PC-3 (cell line): ENCODE results near the gene RAB11A. TPM values are rescaled to one million over a fixed set of nuclear protein-coding genes. Genes with fewer than 3 reads are reported as not detected.
A peak's percentile ranks its signal among the peaks of the same experiment; 100 is the strongest.

Source experiments
- ATAC-seq: fragments of 200-7000 bp; cut with Tn5 transposase; 2 replicates; pipeline ENCODE4 v1.9.1; 2020; ENCODE audit warnings: mild to moderate bottlenecking, moderate library complexity
- BruUV-seq: library from RNA; stranded (reverse); fragments of 400-500 nt; replicated peaks from 2 replicates; lab custom pipeline; 2021; lab: Mats Ljungman, UMichigan
- CTCF ChIA-PET: fragments of 300-600 bp; sonication (Branson Sonifier 250); formaldehyde crosslinking; loops from one replicate; lab custom pipeline; 2022; ENCODE audit warnings: antibody characterized with exemption; lab: Charles Lee
- POLR2A ChIA-PET: fragments of 300-600 bp; sonication (Branson Sonifier 250); formaldehyde crosslinking; loops from one replicate; lab custom pipeline; 2022; ENCODE audit warnings: antibody characterized with exemption; ENCODE audit not compliant: unreplicated experiment; lab: Charles Lee
- DNase-seq: peaks from one replicate; pipeline ENCODE4 v3.0.0-alpha.2; 2015
- H2AFZ ChIP-seq: fragments of 300-600 bp; sonication (generic); 2 replicates; pipeline ENCODE4 v1.6.0; 2016; ENCODE audit warnings: antibody characterized with exemption, low read length
- H3F3A ChIP-seq: fragments of 300-600 bp; sonication (generic); one replicate; pipeline ENCODE4 v1.6.0; 2017; ENCODE audit warnings: antibody characterized with exemption, low read length, control low read depth, mild to moderate bottlenecking; ENCODE audit not compliant: unreplicated experiment
- H3K27ac ChIP-seq: fragments of 300-600 bp; sonication (generic); 2 replicates; pipeline ENCODE4 v1.5.1; 2016; ENCODE audit warnings: mild to moderate bottlenecking, low read length
- H3K27me3 ChIP-seq: fragments of 300-600 bp; sonication (generic); 2 replicates; pipeline ENCODE4 v1.6.1; 2016; ENCODE audit warnings: low read length, mixed read lengths
- H3K36me3 ChIP-seq: fragments of 300-600 bp; sonication (generic); 2 replicates; pipeline ENCODE4 v1.6.1; 2016; ENCODE audit warnings: low read depth, mixed run types, low read length, mixed read lengths
- H3K4me1 ChIP-seq: fragments of 300-600 bp; sonication (generic); 2 replicates; pipeline ENCODE4 v1.5.1; 2016; ENCODE audit warnings: low read length; ENCODE audit not compliant: insufficient read depth
- H3K4me2 ChIP-seq: fragments of 300-600 bp; sonication (generic); 2 replicates; pipeline ENCODE4 v1.6.0; 2016; ENCODE audit warnings: low read length
- H3K4me3 ChIP-seq: fragments of 300-600 bp; sonication (generic); 2 replicates; pipeline ENCODE4 v1.5.1; 2016; ENCODE audit warnings: mild to moderate bottlenecking, low read length, mixed read lengths
- H3K79me2 ChIP-seq: fragments of 300-600 bp; sonication (generic); 2 replicates; pipeline ENCODE4 v1.6.1; 2017; ENCODE audit warnings: low read length, mixed read lengths
- H3K9ac ChIP-seq: fragments of 300-600 bp; sonication (generic); 2 replicates; pipeline ENCODE4 v1.6.0; 2016; ENCODE audit warnings: mild to moderate bottlenecking, low read length
- H3K9me2 ChIP-seq: fragments of 300-600 bp; sonication (generic); replicated peaks from 2 replicates; pipeline ENCODE4 v1.6.1; 2016; ENCODE audit warnings: mixed run types, low read length, mixed read lengths
- H3K9me3 ChIP-seq: fragments of 300-600 bp; sonication (generic); 2 replicates; pipeline ENCODE4 v1.6.1; 2016; ENCODE audit warnings: low read length, mixed read lengths
- H4K20me1 ChIP-seq: fragments of 300-600 bp; sonication (generic); 2 replicates; pipeline ENCODE4 v1.6.1; 2016; ENCODE audit warnings: low read length, mixed read lengths
- EZH2 ChIP-seq: fragments of 300-600 bp; sonication (generic); IDR thresholded peaks from one replicate; pipeline ENCODE4 v1.6.1; 2017; ENCODE audit warnings: antibody characterized with exemption, mild to moderate bottlenecking, low read length; ENCODE audit not compliant: unreplicated experiment
- EZH2phosphoT487 ChIP-seq: fragments of 300-600 bp; sonication (generic); IDR thresholded peaks from 2 replicates; pipeline ENCODE4 v1.6.1; 2018; ENCODE audit warnings: mild to moderate bottlenecking, antibody characterized with exemption, low read length, borderline replicate concordance
- intact Hi-C: fragments of 100-400 bp; cut with micrococcal nuclease; formaldehyde crosslinking; loops from 2 replicates; pipeline ENCODE4 v1.9.0; 2023
- total RNA-seq: library from RNA; depleted of rRNA; stranded (reverse); fragments of >200 nt; gene quantifications from 2 replicates; pipeline ENCODE4 v1.2.3, GENCODE V29; 2014
- TF ChIP-seq, protein P1 (sequence below): fragments of 300-600 bp; sonication (generic); conservative IDR thresholded peaks from 2 replicates; pipeline ENCODE4 v1.5.1; 2017; ENCODE audit warnings: antibody characterized with exemption, low read depth, mild to moderate bottlenecking, low read length

The RAB11A gene
- total RNA-seq, 1 experiment from 2014 or later = 171 TPM

DNA sequence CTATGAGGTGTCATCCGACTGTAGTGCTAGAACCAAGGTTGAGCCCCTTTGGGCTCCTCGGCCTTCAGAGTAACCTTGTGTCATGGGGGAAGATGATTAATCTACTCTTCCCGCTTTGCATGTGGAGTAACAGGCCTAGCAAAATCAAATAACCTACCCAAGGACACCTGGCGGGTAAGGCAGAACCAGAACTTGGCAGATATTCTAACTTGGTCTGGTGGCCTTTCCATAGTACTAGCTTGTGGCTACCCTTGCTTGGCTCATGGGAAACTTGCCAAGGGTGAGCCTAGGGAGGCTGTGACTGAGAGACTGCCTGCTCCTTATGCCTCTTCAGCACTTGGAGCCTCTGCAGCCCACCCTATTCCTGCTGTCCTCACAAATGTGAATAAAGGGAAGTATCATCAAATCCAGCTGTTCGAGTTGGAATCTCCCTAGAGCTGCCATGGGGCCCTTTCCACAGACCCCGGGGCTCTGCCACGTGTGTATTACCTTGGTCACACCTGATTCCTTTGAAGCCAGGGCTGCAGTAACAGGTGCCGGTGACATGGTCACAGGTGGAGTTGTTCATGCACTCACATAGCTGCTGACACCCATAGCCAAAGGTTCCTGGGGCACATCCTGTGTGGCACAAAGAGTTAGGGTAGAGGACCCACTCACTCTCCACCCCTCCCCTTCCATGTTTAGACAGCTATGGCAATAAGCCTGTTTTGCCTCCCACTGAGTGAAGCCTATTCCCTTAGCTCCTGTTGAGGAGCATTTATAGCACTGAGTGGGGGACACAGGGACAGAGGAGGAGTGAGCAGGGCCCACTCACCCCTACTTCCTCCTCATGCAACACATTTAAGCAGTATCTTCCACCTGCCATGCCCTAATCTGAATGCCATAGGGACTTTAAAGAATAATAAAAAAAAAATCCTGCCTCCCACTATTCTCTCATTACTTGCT, 46.0 kb downstream of the RAB11A start:
- intact Hi-C loops = no loop called here

DNA sequence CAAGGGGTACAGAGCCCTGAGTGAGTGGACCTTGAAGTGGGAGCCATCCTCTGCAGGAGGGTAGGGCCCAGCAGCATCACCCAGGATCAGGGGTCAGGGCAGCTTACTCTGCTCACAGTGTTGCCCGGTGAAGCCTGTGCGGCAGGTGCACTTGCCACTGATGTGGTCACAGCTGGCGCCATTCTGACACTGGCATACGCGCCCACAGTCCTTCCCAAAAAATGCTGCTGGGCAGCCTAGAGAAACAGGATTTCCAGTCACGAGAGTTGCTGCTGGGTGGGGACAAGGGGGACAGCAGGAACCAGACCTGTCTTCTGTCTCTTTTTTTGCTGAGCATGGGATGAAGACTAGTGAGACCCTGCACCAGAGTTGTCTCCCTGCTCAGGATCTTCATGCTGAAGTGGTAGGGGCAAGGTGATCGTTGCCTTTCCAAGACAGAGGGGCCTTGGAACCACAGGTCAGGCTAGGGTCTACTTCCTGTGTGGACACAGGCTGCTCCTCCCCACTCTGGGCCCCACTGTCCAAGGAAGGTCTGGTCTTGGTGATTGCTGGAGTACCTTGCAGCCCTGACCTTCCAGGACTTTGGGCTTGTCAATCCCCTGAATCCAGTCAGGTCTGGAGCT, 46.9 kb downstream of the RAB11A start:
- no peaks in the 10 kb centered on the region for H3K36me3 ChIP-seq
- no TSS peak for BruUV-seq
- intact Hi-C loops = no loop called here
- no peaks in the 10 kb centered on the region for H3K9me3 ChIP-seq
- no peak overlapping the region for H2AFZ ChIP-seq
- H3K27ac ChIP-seq = no peak overlapping the region
- no peaks in the 10 kb centered on the region for H3K4me1 ChIP-seq
- no peaks in the 10 kb centered on the region for H3F3A ChIP-seq
- no peak overlapping the region for H3K4me2 ChIP-seq
- TF ChIP-seq, protein P1, sequence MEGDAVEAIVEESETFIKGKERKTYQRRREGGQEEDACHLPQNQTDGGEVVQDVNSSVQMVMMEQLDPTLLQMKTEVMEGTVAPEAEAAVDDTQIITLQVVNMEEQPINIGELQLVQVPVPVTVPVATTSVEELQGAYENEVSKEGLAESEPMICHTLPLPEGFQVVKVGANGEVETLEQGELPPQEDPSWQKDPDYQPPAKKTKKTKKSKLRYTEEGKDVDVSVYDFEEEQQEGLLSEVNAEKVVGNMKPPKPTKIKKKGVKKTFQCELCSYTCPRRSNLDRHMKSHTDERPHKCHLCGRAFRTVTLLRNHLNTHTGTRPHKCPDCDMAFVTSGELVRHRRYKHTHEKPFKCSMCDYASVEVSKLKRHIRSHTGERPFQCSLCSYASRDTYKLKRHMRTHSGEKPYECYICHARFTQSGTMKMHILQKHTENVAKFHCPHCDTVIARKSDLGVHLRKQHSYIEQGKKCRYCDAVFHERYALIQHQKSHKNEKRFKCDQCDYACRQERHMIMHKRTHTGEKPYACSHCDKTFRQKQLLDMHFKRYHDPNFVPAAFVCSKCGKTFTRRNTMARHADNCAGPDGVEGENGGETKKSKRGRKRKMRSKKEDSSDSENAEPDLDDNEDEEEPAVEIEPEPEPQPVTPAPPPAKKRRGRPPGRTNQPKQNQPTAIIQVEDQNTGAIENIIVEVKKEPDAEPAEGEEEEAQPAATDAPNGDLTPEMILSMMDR = no peak
- no peak for TF ChIP-seq EZH2
- TF ChIP-seq EZH2phosphoT487 = no peak
- H3K79me2 ChIP-seq = no peaks in the 10 kb centered on the region
- DNase-seq (no peak), ATAC-seq (peak; percentile 11; the same call in 1 of the 2 replicates)
- ChIA-PET POLR2A (no interaction called here), CTCF (interaction anchor here (0.5 kb wide), 1 partner anchor 100 kb away, joined by 7 read pairs; no protein-coding TSS in a partner anchor)
- no peak overlapping the region for H3K9ac ChIP-seq
- H3K4me3 ChIP-seq = no peak overlapping the region
- no peaks in the 10 kb centered on the region for H4K20me1 ChIP-seq
- no peaks in the 10 kb centered on the region for H3K27me3 ChIP-seq
- no peaks in the 10 kb centered on the region for H3K9me2 ChIP-seq

More for the DNA sequence above, 46.0 kb downstream of the RAB11A start:
- Histone ChIP-seq H3K4me2 (no peak overlapping the region), H2AFZ (no peak overlapping the region), H4K20me1 (no peaks in the 10 kb centered on the region), H3K9ac (no peak overlapping the region), H3F3A (no peaks in the 10 kb centered on the region), H3K27ac (no peak overlapping the region), H3K4me1 (no peaks in the 10 kb centered on the region), H3K4me3 (no peak overlapping the region), H3K9me2 (no peaks in the 10 kb centered on the region), H3K79me2 (no peaks in the 10 kb centered on the region), H3K27me3 (no peaks in the 10 kb centered on the region), H3K9me3 (no peaks in the 10 kb centered on the region), H3K36me3 (no peaks in the 10 kb centered on the region)
- DNase-seq (no peak), ATAC-seq (no peak)
- TF ChIP-seq, protein P1 = no peak
- no peak for TF ChIP-seq EZH2phosphoT487
- BruUV-seq = no TSS peak
- CTCF ChIA-PET = no interaction called here
- POLR2A ChIA-PET = no interaction called here
